H1 (cell line): ENCODE data around the gene CDS2. TPM values are rescaled to one million over a fixed set of nuclear protein-coding genes. Genes with fewer than 3 reads are reported as not detected.

Experiments used
- CTCF ChIA-PET: fragments of 300-600 bp; sonication (Branson Sonifier 250); formaldehyde crosslinking; loops from one replicate; lab custom pipeline; 2021; ENCODE audit not compliant: partially characterized antibody; lab: Charles Lee
- POLR2A ChIA-PET: fragments of 300-600 bp; sonication (Branson Sonifier 250); formaldehyde crosslinking; loops from one replicate; lab custom pipeline; 2021; ENCODE audit warnings: inconsistent platforms; ENCODE audit not compliant: partially characterized antibody; lab: Charles Lee
- DNase-seq, 2 experiments: peaks; one replicate each; pipeline versions ENCODE4 v3.0.0 to v3.0.0-alpha.2; 2010 to 2022; ENCODE audit warnings: low spot score in 2 of 2, low read depth in 1 of 2, mixed read lengths in 1 of 2
- FAIRE-seq: peaks from 2 replicates; lab custom pipeline; 2011; peaks lifted over from hg19 to GRCh38; lab: Jason Lieb, UNC
- H2AFZ ChIP-seq: 2 replicates; pipeline ENCODE4 v1.8.1; 2012; ENCODE audit warnings: low read length, inconsistent platforms
- H2AK5ac ChIP-seq: 2 replicates; pipeline ENCODE4 v1.6.1; 2013; ENCODE audit warnings: low read depth, low read length
- H2BK120ac ChIP-seq: replicated peaks from 2 replicates; pipeline ENCODE3; 2013; ENCODE audit warnings: low read depth, low read length, inconsistent platforms
- H2BK12ac ChIP-seq: 2 replicates; pipeline ENCODE4 v1.6.1; 2013; ENCODE audit warnings: low read depth, low read length
- H2BK15ac ChIP-seq: 2 replicates; pipeline ENCODE4 v1.6.1; 2013; ENCODE audit warnings: low read length
- H2BK20ac ChIP-seq: 2 replicates; pipeline ENCODE4 v1.6.1; 2013; ENCODE audit warnings: low read length
- H2BK5ac ChIP-seq: 2 replicates; pipeline ENCODE4 v1.6.1; 2013; ENCODE audit warnings: low read depth, low read length
- H3K14ac ChIP-seq: 2 replicates; pipeline ENCODE4 v1.6.1; 2013; ENCODE audit warnings: inconsistent platforms; ENCODE audit not compliant: insufficient read length
- H3K18ac ChIP-seq: 2 replicates; pipeline ENCODE4 v1.6.1; 2013; ENCODE audit warnings: low read length; ENCODE audit errors: extremely low read depth
- H3K23ac ChIP-seq: 2 replicates; pipeline ENCODE4 v1.6.1; 2013; ENCODE audit warnings: inconsistent platforms; ENCODE audit not compliant: insufficient read length
- H3K23me2 ChIP-seq: 2 replicates; pipeline ENCODE4 v1.6.1; 2013; ENCODE audit warnings: low read depth, low read length
- H3K27ac ChIP-seq: 2 replicates; pipeline ENCODE4 v1.6.1; 2011; ENCODE audit warnings: low read depth, low read length, inconsistent platforms
- H3K27me3 ChIP-seq, 4 experiments: replicated peaks in 1 of 4; 1 replicate in 1 of 4; 2 replicates in 3 of 4; pipeline versions ENCODE4 v1.6.1 to v1.8.1; 2011 to 2013; ENCODE audit warnings: low read length in 3 of 4, mild to moderate bottlenecking in 3 of 4, inconsistent platforms in 2 of 4, mixed read lengths in 2 of 4, moderate library complexity in 1 of 4; ENCODE audit not compliant: control insufficient read depth in 3 of 4, insufficient read depth in 3 of 4; ENCODE audit errors: extremely low read depth in 1 of 4
- H3K36me3 ChIP-seq, 4 experiments: 2 replicates each; pipeline versions ENCODE4 v1.6.1 to v1.8.1; 2011 to 2013; ENCODE audit warnings: mild to moderate bottlenecking in 4 of 4, low read length in 3 of 4, moderate library complexity in 2 of 4, control low read depth in 1 of 4, inconsistent platforms in 1 of 4; ENCODE audit not compliant: insufficient read depth in 4 of 4, control insufficient read depth in 2 of 4
- H3K4ac ChIP-seq: replicated peaks from 2 replicates; pipeline ENCODE3; 2013; ENCODE audit warnings: low read length, low read depth, mixed read lengths, inconsistent platforms; ENCODE audit not compliant: insufficient read length
- H3K4me1 ChIP-seq, 4 experiments: replicated peaks in 1 of 4; 1 replicate in 1 of 4; 2 replicates in 3 of 4; pipeline versions ENCODE4 v1.6.1 to v1.8.1; 2011 to 2013; ENCODE audit warnings: low read length in 3 of 4, inconsistent platforms in 2 of 4, mixed read lengths in 1 of 4; ENCODE audit not compliant: insufficient read depth in 4 of 4, control insufficient read depth in 3 of 4
- H3K4me2 ChIP-seq, 2 experiments: 2 replicates each; pipeline versions ENCODE4 v1.6.1 to v1.8.1; 2011 to 2013; ENCODE audit warnings: low read depth in 2 of 2, low read length in 2 of 2, control low read depth in 1 of 2, inconsistent platforms in 1 of 2, mild to moderate bottlenecking in 1 of 2; ENCODE audit not compliant: insufficient read depth in 1 of 2
- H3K4me3 ChIP-seq, 4 experiments: fragments of 200-600, 300-600 bp in 1 of 4; sonication (generic), shearing (Covaris generic), sonication (Bioruptor Twin) in 1 of 4; 2 replicates each; pipeline versions ENCODE4 v1.5.1 to v1.8.1; 2011 to 2016; ENCODE audit warnings: low read length in 4 of 4, low read depth in 3 of 4, control low read depth in 2 of 4, inconsistent platforms in 2 of 4, mild to moderate bottlenecking in 2 of 4, mixed read lengths in 1 of 4, moderate library complexity in 1 of 4; ENCODE audit not compliant: insufficient read depth in 2 of 4; ENCODE audit errors: extremely low read depth in 1 of 4
- H3K56ac ChIP-seq: replicated peaks from 2 replicates; pipeline ENCODE3; 2013; ENCODE audit warnings: low read depth, mild to moderate bottlenecking, mixed read lengths, low read length, inconsistent platforms; ENCODE audit not compliant: insufficient read length
- H3K79me1 ChIP-seq: 2 replicates; pipeline ENCODE4 v1.6.1; 2013; ENCODE audit warnings: low read depth, low read length, control low read depth
- H3K79me2 ChIP-seq, 2 experiments: 2 replicates each; pipeline versions ENCODE4 v1.6.1 to v1.8.1; 2012 to 2013; ENCODE audit warnings: low read length in 2 of 2, mild to moderate bottlenecking in 2 of 2, inconsistent platforms in 1 of 2; ENCODE audit not compliant: insufficient read depth in 2 of 2, control insufficient read depth in 1 of 2
- H3K9ac ChIP-seq, 4 experiments: replicated peaks in 1 of 4; 1 replicate in 1 of 4; 2 replicates in 3 of 4; pipeline versions ENCODE4 v1.6.1 to v1.8.1; 2011 to 2013; ENCODE audit warnings: low read depth in 3 of 4, low read length in 3 of 4, control low read depth in 2 of 4, mild to moderate bottlenecking in 2 of 4, moderate library complexity in 2 of 4, inconsistent platforms in 1 of 4; ENCODE audit errors: extremely low read depth in 1 of 4
- H3K9me3 ChIP-seq, 2 experiments: 2 replicates each; pipeline versions ENCODE4 v1.6.1 to v1.8.1; 2012 to 2013; ENCODE audit warnings: mild to moderate bottlenecking in 2 of 2, moderate library complexity in 2 of 2, control low read depth in 1 of 2, inconsistent platforms in 1 of 2, low read depth in 1 of 2, low read length in 1 of 2, mixed read lengths in 1 of 2; ENCODE audit not compliant: insufficient read depth in 2 of 2
- H4K20me1 ChIP-seq, 2 experiments: replicated peaks in 1 of 2; 2 replicates each; pipeline versions ENCODE3 to v1.8.1; 2011 to 2013; ENCODE audit warnings: inconsistent platforms in 2 of 2, low read length in 2 of 2, mild to moderate bottlenecking in 1 of 2; ENCODE audit not compliant: insufficient read depth in 2 of 2, control insufficient read depth in 1 of 2
- H4K5ac ChIP-seq: 2 replicates; pipeline ENCODE4 v1.6.1; 2013; ENCODE audit warnings: low read length, low read depth, mixed read lengths, inconsistent platforms; ENCODE audit not compliant: insufficient read length
- H4K8ac ChIP-seq: 2 replicates; pipeline ENCODE4 v1.8.0; 2013; ENCODE audit warnings: mild to moderate bottlenecking, moderate library complexity, low read length, inconsistent platforms; ENCODE audit not compliant: insufficient read depth; ENCODE audit errors: extremely low read depth
- H4K91ac ChIP-seq: replicated peaks from 2 replicates; pipeline ENCODE3; 2013; ENCODE audit warnings: low read length, mixed read lengths, inconsistent platforms; ENCODE audit not compliant: insufficient read length
- E2F6 ChIP-seq: IDR thresholded peaks from 2 replicates; pipeline ENCODE4 v1.6.1; 2012; ENCODE audit warnings: inconsistent platforms
- POLR2AphosphoS5 ChIP-seq: IDR thresholded peaks from 2 replicates; pipeline ENCODE4 v1.6.1; 2011; ENCODE audit warnings: low read depth, low read length
- TCF12 ChIP-seq: IDR thresholded peaks from 2 replicates; pipeline ENCODE4 v1.6.1; 2011; ENCODE audit warnings: low read depth, mild to moderate bottlenecking, low read length
- polyA plus RNA-seq, 7 experiments: library from polyadenylated mRNA; depleted of rRNA in 3 of 7; stranded (reverse) in 5 of 7; unstranded in 2 of 7; fragments of >200 nt in 5 of 7; fragments of 200-250 nt in 2 of 7; gene quantifications; 1 replicate in 5 of 7; 2 replicates in 1 of 7; 4 replicates in 1 of 7; pipeline versions ENCODE4 v1.2.1 to v1.2.3, GENCODE V29; 2011 to 2013; ENCODE audit warnings: missing spikeins in 2 of 7, mixed read lengths in 2 of 7
- total RNA-seq: library from RNA; stranded (reverse); fragmentation: NEBNext Ultra II Directional; extraction: Animal tissue kit (Norgen Biotek cat#: 25700); gene quantifications from 2 replicates; pipeline ENCODE4 v1.2.1, GENCODE V29; 2021

Gene CDS2
- total and polyA plus RNA-seq, 2 of the 8 experiments (the other 6 are each of a cell fraction or from before 2014, with no cell fraction given) = 54.0 to 56.2 TPM

GRCh38 chr20:5140195-5140594, 13.4 kb downstream of the CDS2 start:
- Histone ChIP-seq H4K5ac (no peak overlapping the region), H4K20me1 (peaks cover 0 to 5% of the 10 kb centered on the region in 2 experiments), H3K4me2 (no peak overlapping the region), H4K8ac (no peak overlapping the region), H3K56ac (no peak overlapping the region), H4K91ac (no peak overlapping the region), H3K9me3 (no peaks in the 10 kb centered on the region), H3K79me2 (peaks cover 0 to 72% of the 10 kb centered on the region in 2 experiments; a peak in 2 of 4 replicates), H2AFZ (no peak overlapping the region)
- CTCF ChIA-PET = interaction anchor here (1.2 to 1.4 kb wide), 3 partner anchors 29 to 83 kb away, joined by 3 to 4 read pairs (median 3); no protein-coding TSS in a partner anchor
- DNase-seq = no peak
- no peak for TF ChIP-seq TCF12
- no peak for TF ChIP-seq E2F6
- no peak for TF ChIP-seq POLR2AphosphoS5
- TF ChIP-seq, all 59 proteins: peak for 0
- Histone ChIP-seq H2BK5ac (no peak overlapping the region), H3K23me2 (no peaks in the 10 kb centered on the region), H3K27ac (no peak overlapping the region), H3K4ac (no peak overlapping the region), H3K4me3 (no peak overlapping the region), H3K14ac (no peak overlapping the region), H3K9ac (no peak overlapping the region), H3K4me1 (peaks cover 0 to 3% (median 0%) of the 10 kb centered on the region in 4 experiments; a peak in 1 of 7 replicates), H3K18ac (no peak overlapping the region), H3K79me1 (peaks cover 10% of the 10 kb centered on the region), H3K23ac (no peak overlapping the region), H2AK5ac (no peak overlapping the region), H3K27me3 (no peaks in the 10 kb centered on the region), H2BK15ac (no peak overlapping the region), H2BK20ac (no peak overlapping the region), H3K36me3 (no peaks in the 10 kb centered on the region), H2BK12ac (no peak overlapping the region), H2BK120ac (no peak overlapping the region)
- POLR2A ChIA-PET = no interaction called here
- no peak for FAIRE-seq
